GM12878 (cell line): Measurements from ENCODE around the gene FGFR1OP2. TPM values are rescaled to one million over a fixed set of nuclear protein-coding genes. Genes with fewer than 3 reads are reported as not detected.

Experiments
- ATAC-seq: fragments of 200-7000 bp; cut with Tn5 transposase; 3 replicates; pipeline ENCODE4 v1.9.1; 2020; ENCODE audit warnings: mild to moderate bottlenecking, moderate library complexity
- BruUV-seq: library from RNA; stranded (reverse); fragments of 400-500 nt; replicated peaks from 2 replicates; lab custom pipeline; 2021; lab: Mats Ljungman, UMichigan
- CTCF ChIA-PET: fragments of 300-600 bp; sonication (Branson Sonifier 250); formaldehyde crosslinking; extraction: SDS; loops from one replicate; lab custom pipeline; 2021; ENCODE audit warnings: inconsistent platforms; lab: Yijun Ruan, JAX
- POLR2A ChIA-PET: fragments of 350-600 bp; formaldehyde crosslinking; extraction: SDS; loops from one replicate; lab custom pipeline; 2021; ENCODE audit warnings: inconsistent platforms; lab: Charles Lee
- RAD21 ChIA-PET: fragments of 300-600 bp; sonication (Branson Sonifier 250); formaldehyde crosslinking; loops from one replicate; lab custom pipeline; 2023; ENCODE audit warnings: antibody characterized with exemption; ENCODE audit not compliant: unreplicated experiment; lab: Charles Lee
- SMC1A ChIA-PET: fragments of 300-600 bp; sonication (Branson Sonifier 250); formaldehyde crosslinking; loops from one replicate; lab custom pipeline; 2023; ENCODE audit not compliant: unreplicated experiment, uncharacterized antibody; lab: Charles Lee
- DNase-seq: peaks from one replicate; pipeline ENCODE4 v3.0.0-alpha.2; 2011; ENCODE audit warnings: low read depth, low spot score
- FAIRE-seq: peaks from 3 replicates; lab custom pipeline; 2011; peaks lifted over from hg19 to GRCh38; lab: Jason Lieb, UNC
- H2AFZ ChIP-seq: 2 replicates; pipeline ENCODE4 v1.6.0; 2011; ENCODE audit warnings: low read depth, low read length, control low read depth; ENCODE audit not compliant: control insufficient read depth
- H3K27ac ChIP-seq: 2 replicates; pipeline ENCODE4 v1.5.1; 2011; ENCODE audit warnings: control low read depth; ENCODE audit not compliant: control insufficient read depth, insufficient read depth
- H3K27me3 ChIP-seq, 2 experiments: replicated peaks in 1 of 2; 2 replicates each; pipeline versions ENCODE4 v1.6.0 to v1.6.1; 2011; ENCODE audit warnings: low read length in 1 of 2; ENCODE audit not compliant: control insufficient read depth in 2 of 2, insufficient read depth in 2 of 2
- H3K36me3 ChIP-seq, 2 experiments: 2 replicates each; pipeline ENCODE4 v1.5.1; 2011; ENCODE audit warnings: low read length in 1 of 2; ENCODE audit not compliant: control insufficient read depth in 2 of 2, insufficient read depth in 2 of 2
- H3K4me1 ChIP-seq: 2 replicates; pipeline ENCODE4 v1.6.1; 2011; ENCODE audit warnings: mild to moderate bottlenecking, low read length, moderate library complexity, mixed read lengths; ENCODE audit not compliant: control insufficient read depth, insufficient read depth
- H3K4me2 ChIP-seq: 2 replicates; pipeline ENCODE4 v1.6.0; 2011; ENCODE audit warnings: control low read depth; ENCODE audit not compliant: control insufficient read depth, insufficient read depth
- H3K4me3 ChIP-seq: fragments of 200-600 bp; sonication (generic); 2 replicates; pipeline ENCODE4 v1.5.1; 2016
- H3K79me2 ChIP-seq: 2 replicates; pipeline ENCODE4 v1.6.0; 2011; ENCODE audit warnings: low read length; ENCODE audit not compliant: control insufficient read depth, insufficient read depth
- H3K9ac ChIP-seq: 2 replicates; pipeline ENCODE4 v1.8.0; 2011; ENCODE audit warnings: low read length, control low read depth, mixed read lengths; ENCODE audit not compliant: control insufficient read depth, insufficient read depth
- H3K9me3 ChIP-seq: replicated peaks from 3 replicates; pipeline ENCODE4 v1.5.1; 2011; ENCODE audit warnings: mild to moderate bottlenecking, low read length; ENCODE audit not compliant: control insufficient read depth, insufficient read depth
- H4K20me1 ChIP-seq: 2 replicates; pipeline ENCODE4 v1.6.0; 2011; ENCODE audit not compliant: control insufficient read depth, insufficient read depth
- EGR1 ChIP-seq, 2 experiments: IDR thresholded peaks; 1 replicate in 1 of 2; 2 replicates in 1 of 2; pipeline ENCODE4 v1.6.1; 2011 to 2012; ENCODE audit warnings: low read depth in 2 of 2, low read length in 2 of 2, borderline replicate concordance in 1 of 2, mild to moderate bottlenecking in 1 of 2, moderate library complexity in 1 of 2
- HDAC2 ChIP-seq: fragments of 200-600 bp; sonication (generic); IDR thresholded peaks from 2 replicates; pipeline ENCODE4 v1.6.1; 2017
- JUND ChIP-seq: IDR thresholded peaks from 2 replicates; pipeline ENCODE4 v1.6.1; 2012; ENCODE audit warnings: low read depth, mild to moderate bottlenecking, low read length, improper control_type of control experiment, moderate library complexity
- NR2F1 ChIP-seq: fragments of 450-650 bp; conservative IDR thresholded peaks from 2 replicates; pipeline ENCODE4 v1.6.1; 2017; ENCODE audit warnings: mild to moderate bottlenecking
- PKNOX1 ChIP-seq: fragments of 450-650 bp; IDR thresholded peaks from 2 replicates; pipeline ENCODE4 v1.6.1; 2016; ENCODE audit warnings: mild to moderate bottlenecking
- RAD21 ChIP-seq: IDR thresholded peaks from 2 replicates; pipeline ENCODE4 v1.6.1; 2011; ENCODE audit warnings: mild to moderate bottlenecking, low read depth, low read length, moderate library complexity; ENCODE audit not compliant: insufficient read depth
- SPI1 ChIP-seq: IDR thresholded peaks from 2 replicates; pipeline ENCODE4 v1.6.1; 2011; ENCODE audit warnings: low read depth, mild to moderate bottlenecking, low read length, moderate library complexity, borderline replicate concordance; ENCODE audit not compliant: insufficient read depth
- TCF3 ChIP-seq: IDR thresholded peaks from 2 replicates; pipeline ENCODE4 v1.6.1; 2012; ENCODE audit warnings: low read depth, mild to moderate bottlenecking, low read length, borderline replicate concordance; ENCODE audit not compliant: insufficient read depth
- ZBED1 ChIP-seq: IDR thresholded peaks from 2 replicates; pipeline ENCODE4 v1.6.1; 2016; ENCODE audit warnings: borderline replicate concordance
- WGBS: methylation state at CpG from one replicate; pipeline ENCODE4 v1.1.6; 2016; ENCODE audit warnings: low lambda C conversion rate; ENCODE audit not compliant: insufficient replicate concordance, insufficient coverage; ENCODE audit errors: missing lambda C conversion rate; 5-methylcytosine and 5-hydroxymethylcytosine counted together
- in situ Hi-C: fragments of 300-500 bp; cut with MboI; formaldehyde crosslinking; loops from 9 replicates; pipeline ENCODE4 v1.14.3; 2018; ENCODE audit warnings: mixed read lengths
- intact Hi-C: fragments of 100-400 bp; cut with micrococcal nuclease; formaldehyde crosslinking; loops from one replicate; pipeline ENCODE4 v1.14.2; 2022; ENCODE audit not compliant: unreplicated experiment
- polyA plus RNA-seq, 11 experiments: library from polyadenylated mRNA; depleted of rRNA in 4 of 11; unstranded in 6 of 11; stranded (reverse) in 5 of 11; fragments of >200 nt; fragmentation: Nextera tagmentation in 4 of 11; fragmentation: Illumina TruSeq in 1 of 11; extraction: Ambion mirVana in 4 of 11; extraction: Trizol in 1 of 11; gene quantifications; 1 replicate in 1 of 11; 2 replicates in 10 of 11; pipeline versions ENCODE4 v1.2.1 to v1.2.3, GENCODE V29; 2011 to 2016; ENCODE audit warnings: inconsistent platforms in 2 of 11, missing spikeins in 2 of 11, low read depth in 1 of 11
- total RNA-seq, 4 experiments: library from RNA; depleted of rRNA in 3 of 4; stranded (reverse); fragments of >200 nt in 3 of 4; fragmentation: Illumina TruSeq in 1 of 4; extraction: Trizol in 1 of 4; gene quantifications; 2 replicates each; pipeline versions ENCODE4 v1.2.1 to v1.2.3, GENCODE V29; 2013 to 2021

FGFR1OP2 gene
- total and polyA plus RNA-seq, 10 of the 15 experiments (the other 5 are each of a cell fraction or from before 2014, with no cell fraction given): 28.5 to 59.1 (median 38.3) TPM

- RAD21 ChIA-PET: interaction anchor here (1.1 kb wide), 1 partner anchor 45 kb away, joined by 3 read pairs; no protein-coding TSS in a partner anchor
- H2AFZ ChIP-seq: no peak overlapping the region
- SMC1A ChIA-PET: interaction anchor here (1.1 to 1.7 kb wide), 2 partner anchors 39 to 53 kb away, joined by 4 to 5 read pairs; no protein-coding TSS in a partner anchor
- WGBS: 93% methylated on average over 2 of the region's 2 CpGs
- no peaks in the 10 kb centered on the region for H3K27me3 ChIP-seq
- ATAC-seq: no peak
- in situ Hi-C loops (no loop called here), intact Hi-C loops (no loop called here)
- H3K36me3 ChIP-seq: peaks cover 0 to 12% of the 10 kb centered on the region in 2 experiments
- no peaks in the 10 kb centered on the region for H3K79me2 ChIP-seq
- no peak overlapping the region for H3K27ac ChIP-seq
- H3K4me3 ChIP-seq: no peak overlapping the region
- no peaks in the 10 kb centered on the region for H3K9me3 ChIP-seq
- no peak overlapping the region for H3K9ac ChIP-seq
- POLR2A ChIA-PET: interaction anchor here (1.2 kb wide), 1 partner anchor 14 kb away, joined by 3 read pairs; no protein-coding TSS in a partner anchor
- FAIRE-seq: no peak
- TF ChIP-seq NR2F1: no peak
- no peak for TF ChIP-seq SPI1
- TF ChIP-seq ZBED1: no peak
- no peak for TF ChIP-seq EGR1 (IDR thresholded peaks at IDR 0.05; ENCODE audit: borderline replicate concordance in 1 of 2, low read depth in 2 of 2, low read length in 2 of 2)
- TF ChIP-seq JUND: no peak
- no peak for TF ChIP-seq HDAC2
- TF ChIP-seq TCF3: no peak
- no peak for TF ChIP-seq PKNOX1
- no peak for TF ChIP-seq RAD21
- CTCF ChIA-PET: interaction anchor here (1.5 to 2.1 kb wide), 2 partner anchors 91 to 94 kb away, joined by 4 to 6 read pairs; no protein-coding TSS in a partner anchor
- H3K4me2 ChIP-seq: no peak overlapping the region
- H4K20me1 ChIP-seq: no peaks in the 10 kb centered on the region
- no TSS peak for BruUV-seq
- no peak for DNase-seq
- H3K4me1 ChIP-seq: no peaks in the 10 kb centered on the region
These were observed 19.1 kb upstream of the FGFR1OP2 start for GRCh38 chr12:26919216-26919555.
